Liver (tissue), 9 donors: ENCODE results near the gene RERE. TPM values are rescaled to one million over a fixed set of nuclear protein-coding genes. Genes with fewer than 3 reads are reported as not detected.

Source experiments
- DNase-seq: peaks from one replicate; pipeline ENCODE4 v3.0.0-alpha.2; 2017; ENCODE audit warnings: low spot score
- H3K27ac ChIP-seq, 2 donors: one replicate each; pipeline ENCODE4 v1.7.0; 2013; ENCODE audit warnings: inconsistent platforms in 2 of 2, low read length in 2 of 2, control low read depth in 1 of 2, low read depth in 1 of 2, mild to moderate bottlenecking in 1 of 2
- H3K27me3 ChIP-seq, 4 donors: one replicate each; pipeline versions ENCODE4 v1.6.1 to v1.7.0; 2013; ENCODE audit warnings: low read length in 3 of 4, inconsistent platforms in 1 of 4, mild to moderate bottlenecking in 1 of 4, moderate library complexity in 1 of 4; ENCODE audit not compliant: control insufficient read depth in 4 of 4, insufficient read depth in 4 of 4
- H3K36me3 ChIP-seq, 4 donors: one replicate each; pipeline versions ENCODE4 v1.6.1 to v1.7.0; 2013; ENCODE audit warnings: low read length in 3 of 4, mild to moderate bottlenecking in 3 of 4, low read depth in 1 of 4, moderate library complexity in 1 of 4; ENCODE audit not compliant: control insufficient read depth in 4 of 4, insufficient read depth in 3 of 4
- H3K4me1 ChIP-seq, 4 donors: one replicate each; pipeline versions ENCODE4 v1.6.1 to v1.7.0; 2013; ENCODE audit warnings: low read length in 3 of 4, mild to moderate bottlenecking in 3 of 4, moderate library complexity in 1 of 4; ENCODE audit not compliant: control insufficient read depth in 4 of 4, insufficient read depth in 4 of 4
- H3K4me3 ChIP-seq, 3 donors: one replicate each; pipeline versions ENCODE4 v1.6.1 to v1.7.0; 2013; ENCODE audit warnings: low read length in 3 of 3, control low read depth in 1 of 3, low read depth in 1 of 3, mild to moderate bottlenecking in 1 of 3
- H3K9ac ChIP-seq, 2 donors: one replicate each; pipeline ENCODE4 v1.7.0; 2013; ENCODE audit warnings: low read length in 2 of 2, mild to moderate bottlenecking in 2 of 2, moderate library complexity in 2 of 2, control low read depth in 1 of 2, low read depth in 1 of 2
- H3K9me3 ChIP-seq, 4 donors: one replicate each; pipeline versions ENCODE4 v1.6.1 to v1.7.0; 2013; ENCODE audit warnings: low read length in 3 of 4; ENCODE audit not compliant: control insufficient read depth in 4 of 4
- EGR1 ChIP-seq, 2 donors: IDR thresholded peaks; 2 replicates each; pipeline ENCODE4 v1.6.1; 2016 to 2018; ENCODE audit warnings: antibody characterized with exemption in 2 of 2, low read depth in 2 of 2
- FOXA1 ChIP-seq: IDR thresholded peaks from 2 replicates; pipeline ENCODE4 v1.6.1; 2016; ENCODE audit warnings: antibody characterized with exemption
- FOXA2 ChIP-seq: IDR thresholded peaks from 2 replicates; pipeline ENCODE4 v1.6.1; 2016; ENCODE audit warnings: antibody characterized with exemption
- GABPA ChIP-seq, 2 donors: IDR thresholded peaks in 1 of 2; conservative IDR thresholded peaks in 1 of 2; 2 replicates each; pipeline ENCODE4 v1.6.1; 2016; ENCODE audit warnings: antibody characterized with exemption in 2 of 2, mild to moderate bottlenecking in 1 of 2, moderate library complexity in 1 of 2
- JUND ChIP-seq, 2 donors: IDR thresholded peaks; 2 replicates each; pipeline ENCODE4 v1.6.1; 2016; ENCODE audit warnings: antibody characterized with exemption in 2 of 2
- NR2F2 ChIP-seq: IDR thresholded peaks from 2 replicates; pipeline ENCODE4 v1.6.1; 2016; ENCODE audit warnings: antibody characterized with exemption
- RAD21 ChIP-seq, 2 donors: IDR thresholded peaks; 2 replicates each; pipeline ENCODE4 v1.6.1; 2016; ENCODE audit warnings: antibody characterized with exemption in 2 of 2, mild to moderate bottlenecking in 2 of 2
- RXRA ChIP-seq, 2 donors: IDR thresholded peaks; 2 replicates each; pipeline ENCODE4 v1.6.1; 2017 to 2018; ENCODE audit warnings: antibody characterized with exemption in 2 of 2, mild to moderate bottlenecking in 1 of 2
- TAF1 ChIP-seq: conservative IDR thresholded peaks from 2 replicates; pipeline ENCODE4 v1.6.1; 2016; ENCODE audit warnings: antibody characterized with exemption, mild to moderate bottlenecking
- YY1 ChIP-seq: IDR thresholded peaks from 2 replicates; pipeline ENCODE4 v1.6.1; 2016; ENCODE audit warnings: antibody characterized with exemption, mild to moderate bottlenecking
- WGBS: extraction: QIAGEN DNeasy Blood & Tissue Kit; methylation state at CpG from one replicate; pipeline ENCODE4 v1.1.7; 2013; 5-methylcytosine and 5-hydroxymethylcytosine counted together
- polyA plus RNA-seq, 2 donors: library from polyadenylated mRNA; stranded (reverse) in 1 of 2; unstranded in 1 of 2; fragments of 200-250 nt in 1 of 2; fragments of >200 nt in 1 of 2; fragmentation: Nextera tagmentation in 1 of 2; extraction: Ambion mirVana in 1 of 2; gene quantifications; one replicate each; pipeline versions ENCODE4 v1.2.1 to v1.2.3, GENCODE V29; 2013 to 2015
- total RNA-seq, 2 donors: library from RNA; depleted of rRNA; stranded (reverse); fragments of >200 nt; gene quantifications; one replicate each; pipeline ENCODE4 v1.2.3, GENCODE V29; 2014
- TF ChIP-seq, protein P1 (sequence below): IDR thresholded peaks from 2 replicates; pipeline ENCODE4 v1.6.1; 2016; ENCODE audit warnings: antibody characterized with exemption
- TF ChIP-seq, protein P2 (sequence below): IDR thresholded peaks from 2 replicates; pipeline ENCODE4 v1.6.1; 2016; ENCODE audit warnings: antibody characterized with exemption
- TF ChIP-seq, protein P3 (sequence below): fragments of 150-350 bp; IDR thresholded peaks from 2 replicates; pipeline ENCODE4 v1.5.1; 2017; ENCODE audit warnings: improper control_type of control experiment, low read depth, low read length; ENCODE audit not compliant: missing input control
- TF ChIP-seq, protein P4 (sequence below): IDR thresholded peaks from 2 replicates; pipeline ENCODE4 v1.6.1; 2016; ENCODE audit warnings: antibody characterized with exemption, mild to moderate bottlenecking
- TF ChIP-seq, protein P5 (sequence below): IDR thresholded peaks from 2 replicates; pipeline ENCODE4 v1.6.1; 2016; ENCODE audit warnings: antibody characterized with exemption
- donor health status: healthy.
- donor health status: healthy.
- donor health status: healthy.
- donor health status: healthy.
- donor health status: healthy.

The RERE gene
- total and polyA plus RNA-seq, 4 donors: 9.8 to 49.1 (median 24.8) TPM

DNA sequence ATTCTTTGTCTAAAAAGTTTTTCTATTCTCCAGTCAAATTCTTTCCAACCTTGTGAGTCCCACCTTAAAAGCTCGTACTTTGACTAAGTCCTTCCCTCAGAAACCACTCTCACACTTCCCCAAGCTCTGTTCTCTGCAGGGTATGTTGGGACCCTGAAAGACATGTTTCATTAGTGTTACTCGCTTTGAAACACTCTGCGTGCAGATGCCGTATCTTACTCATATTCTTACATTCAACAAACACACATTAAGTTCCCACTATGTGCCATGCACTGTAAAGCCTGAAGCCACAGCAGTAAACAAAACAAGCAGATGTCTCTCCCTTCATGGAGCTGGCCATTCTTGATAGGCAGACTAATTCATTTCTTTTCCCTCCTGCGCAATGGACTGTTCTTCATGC lies 229.7 kb downstream of the RERE start:
- H3K9me3 ChIP-seq: no peaks in the 10 kb centered on the region
- no peaks in the 10 kb centered on the region for H3K27me3 ChIP-seq
- no peaks in the 10 kb centered on the region for H3K36me3 ChIP-seq
- no peak overlapping the region for H3K27ac ChIP-seq
- H3K4me1 ChIP-seq: no peaks in the 10 kb centered on the region
- H3K9ac ChIP-seq: no peak overlapping the region
- no peak for DNase-seq
- H3K4me3 ChIP-seq: no peak overlapping the region
- 61% methylated on average over 5 of the region's 5 CpGs for WGBS
- TF ChIP-seq FOXA1: no peak
- no peak for TF ChIP-seq EGR1 (IDR thresholded peaks at IDR 0.05; ENCODE audit: low read depth in 2 of 2)
- no peak for TF ChIP-seq GABPA (IDR thresholded peaks at IDR 0.05 in 1 of 2, conservative IDR thresholded peaks at IDR 0.05 in 1 of 2)
- no peak for TF ChIP-seq FOXA2
- TF ChIP-seq, protein P1, sequence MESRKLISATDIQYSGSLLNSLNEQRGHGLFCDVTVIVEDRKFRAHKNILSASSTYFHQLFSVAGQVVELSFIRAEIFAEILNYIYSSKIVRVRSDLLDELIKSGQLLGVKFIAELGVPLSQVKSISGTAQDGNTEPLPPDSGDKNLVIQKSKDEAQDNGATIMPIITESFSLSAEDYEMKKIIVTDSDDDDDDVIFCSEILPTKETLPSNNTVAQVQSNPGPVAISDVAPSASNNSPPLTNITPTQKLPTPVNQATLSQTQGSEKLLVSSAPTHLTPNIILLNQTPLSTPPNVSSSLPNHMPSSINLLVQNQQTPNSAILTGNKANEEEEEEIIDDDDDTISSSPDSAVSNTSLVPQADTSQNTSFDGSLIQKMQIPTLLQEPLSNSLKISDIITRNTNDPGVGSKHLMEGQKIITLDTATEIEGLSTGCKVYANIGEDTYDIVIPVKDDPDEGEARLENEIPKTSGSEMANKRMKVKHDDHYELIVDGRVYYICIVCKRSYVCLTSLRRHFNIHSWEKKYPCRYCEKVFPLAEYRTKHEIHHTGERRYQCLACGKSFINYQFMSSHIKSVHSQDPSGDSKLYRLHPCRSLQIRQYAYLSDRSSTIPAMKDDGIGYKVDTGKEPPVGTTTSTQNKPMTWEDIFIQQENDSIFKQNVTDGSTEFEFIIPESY: no peak
- TF ChIP-seq TAF1: no peak
- TF ChIP-seq, protein P2, sequence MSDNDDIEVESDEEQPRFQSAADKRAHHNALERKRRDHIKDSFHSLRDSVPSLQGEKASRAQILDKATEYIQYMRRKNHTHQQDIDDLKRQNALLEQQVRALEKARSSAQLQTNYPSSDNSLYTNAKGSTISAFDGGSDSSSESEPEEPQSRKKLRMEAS: no peak
- TF ChIP-seq, protein P3, sequence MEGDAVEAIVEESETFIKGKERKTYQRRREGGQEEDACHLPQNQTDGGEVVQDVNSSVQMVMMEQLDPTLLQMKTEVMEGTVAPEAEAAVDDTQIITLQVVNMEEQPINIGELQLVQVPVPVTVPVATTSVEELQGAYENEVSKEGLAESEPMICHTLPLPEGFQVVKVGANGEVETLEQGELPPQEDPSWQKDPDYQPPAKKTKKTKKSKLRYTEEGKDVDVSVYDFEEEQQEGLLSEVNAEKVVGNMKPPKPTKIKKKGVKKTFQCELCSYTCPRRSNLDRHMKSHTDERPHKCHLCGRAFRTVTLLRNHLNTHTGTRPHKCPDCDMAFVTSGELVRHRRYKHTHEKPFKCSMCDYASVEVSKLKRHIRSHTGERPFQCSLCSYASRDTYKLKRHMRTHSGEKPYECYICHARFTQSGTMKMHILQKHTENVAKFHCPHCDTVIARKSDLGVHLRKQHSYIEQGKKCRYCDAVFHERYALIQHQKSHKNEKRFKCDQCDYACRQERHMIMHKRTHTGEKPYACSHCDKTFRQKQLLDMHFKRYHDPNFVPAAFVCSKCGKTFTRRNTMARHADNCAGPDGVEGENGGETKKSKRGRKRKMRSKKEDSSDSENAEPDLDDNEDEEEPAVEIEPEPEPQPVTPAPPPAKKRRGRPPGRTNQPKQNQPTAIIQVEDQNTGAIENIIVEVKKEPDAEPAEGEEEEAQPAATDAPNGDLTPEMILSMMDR: no peak
- TF ChIP-seq RXRA (IDR thresholded peaks at IDR 0.05): no peak
- TF ChIP-seq, protein P4, sequence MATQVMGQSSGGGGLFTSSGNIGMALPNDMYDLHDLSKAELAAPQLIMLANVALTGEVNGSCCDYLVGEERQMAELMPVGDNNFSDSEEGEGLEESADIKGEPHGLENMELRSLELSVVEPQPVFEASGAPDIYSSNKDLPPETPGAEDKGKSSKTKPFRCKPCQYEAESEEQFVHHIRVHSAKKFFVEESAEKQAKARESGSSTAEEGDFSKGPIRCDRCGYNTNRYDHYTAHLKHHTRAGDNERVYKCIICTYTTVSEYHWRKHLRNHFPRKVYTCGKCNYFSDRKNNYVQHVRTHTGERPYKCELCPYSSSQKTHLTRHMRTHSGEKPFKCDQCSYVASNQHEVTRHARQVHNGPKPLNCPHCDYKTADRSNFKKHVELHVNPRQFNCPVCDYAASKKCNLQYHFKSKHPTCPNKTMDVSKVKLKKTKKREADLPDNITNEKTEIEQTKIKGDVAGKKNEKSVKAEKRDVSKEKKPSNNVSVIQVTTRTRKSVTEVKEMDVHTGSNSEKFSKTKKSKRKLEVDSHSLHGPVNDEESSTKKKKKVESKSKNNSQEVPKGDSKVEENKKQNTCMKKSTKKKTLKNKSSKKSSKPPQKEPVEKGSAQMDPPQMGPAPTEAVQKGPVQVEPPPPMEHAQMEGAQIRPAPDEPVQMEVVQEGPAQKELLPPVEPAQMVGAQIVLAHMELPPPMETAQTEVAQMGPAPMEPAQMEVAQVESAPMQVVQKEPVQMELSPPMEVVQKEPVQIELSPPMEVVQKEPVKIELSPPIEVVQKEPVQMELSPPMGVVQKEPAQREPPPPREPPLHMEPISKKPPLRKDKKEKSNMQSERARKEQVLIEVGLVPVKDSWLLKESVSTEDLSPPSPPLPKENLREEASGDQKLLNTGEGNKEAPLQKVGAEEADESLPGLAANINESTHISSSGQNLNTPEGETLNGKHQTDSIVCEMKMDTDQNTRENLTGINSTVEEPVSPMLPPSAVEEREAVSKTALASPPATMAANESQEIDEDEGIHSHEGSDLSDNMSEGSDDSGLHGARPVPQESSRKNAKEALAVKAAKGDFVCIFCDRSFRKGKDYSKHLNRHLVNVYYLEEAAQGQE: no peak
- no peak for TF ChIP-seq NR2F2
- TF ChIP-seq, protein P5, sequence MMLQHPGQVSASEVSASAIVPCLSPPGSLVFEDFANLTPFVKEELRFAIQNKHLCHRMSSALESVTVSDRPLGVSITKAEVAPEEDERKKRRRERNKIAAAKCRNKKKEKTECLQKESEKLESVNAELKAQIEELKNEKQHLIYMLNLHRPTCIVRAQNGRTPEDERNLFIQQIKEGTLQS: no peak
- TF ChIP-seq YY1: no peak
- TF ChIP-seq JUND (IDR thresholded peaks at IDR 0.05): no peak
- TF ChIP-seq RAD21 (IDR thresholded peaks at IDR 0.05): no peak

DNA sequence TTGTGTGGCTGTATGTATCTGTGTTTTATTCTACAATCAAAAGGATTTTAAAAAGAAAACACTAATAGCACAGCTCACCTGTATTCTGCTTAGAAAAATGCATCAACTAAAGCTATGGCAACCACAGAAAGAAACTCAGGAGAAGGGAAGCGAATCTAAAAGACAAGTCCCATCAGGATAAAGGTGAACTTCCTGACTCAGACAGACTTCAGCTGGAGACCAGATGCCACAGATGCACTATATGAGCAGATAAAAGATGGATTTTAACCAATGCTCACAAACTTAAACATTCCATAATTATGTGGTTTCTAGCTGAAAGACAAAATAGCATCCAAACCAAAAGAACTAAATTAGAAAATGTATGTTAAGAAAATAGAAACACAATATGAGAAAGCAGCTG lies 231.0 kb downstream of the RERE start:
- no peak overlapping the region for H3K9ac ChIP-seq
- H3K36me3 ChIP-seq: no peaks in the 10 kb centered on the region
- H3K4me3 ChIP-seq: no peak overlapping the region
- 96% methylated on average over 1 of the region's 1 CpG for WGBS
- no peaks in the 10 kb centered on the region for H3K27me3 ChIP-seq
- DNase-seq: no peak
- H3K27ac ChIP-seq: no peak overlapping the region
- H3K9me3 ChIP-seq: no peaks in the 10 kb centered on the region
- peaks cover 0 to 1% (median 0%) of the 10 kb centered on the region in 4 donors for H3K4me1 ChIP-seq
- no peak for TF ChIP-seq FOXA1
- TF ChIP-seq, protein P1: no peak
- TF ChIP-seq RAD21 (IDR thresholded peaks at IDR 0.05): no peak
- no peak for TF ChIP-seq YY1
- TF ChIP-seq GABPA (IDR thresholded peaks at IDR 0.05 in 1 of 2, conservative IDR thresholded peaks at IDR 0.05 in 1 of 2): no peak
- no peak for TF ChIP-seq NR2F2
- TF ChIP-seq, protein P3: no peak
- TF ChIP-seq EGR1 (IDR thresholded peaks at IDR 0.05; ENCODE audit: low read depth in 2 of 2): no peak
